Mucosa of descending colon (tissue), 3 donors: ENCODE data around the gene CERS6. TPM values are rescaled to one million over a fixed set of nuclear protein-coding genes. Genes with fewer than 3 reads are reported as not detected.

Source experiments
- ATAC-seq: fragments of 200-7000 bp; cut with Tn5 transposase; one replicate; pipeline ENCODE4 v1.9.1; 2020; ENCODE audit warnings: mild to moderate bottlenecking, moderate library complexity
- DNase-seq, 3 donors: peaks; one replicate each; pipeline ENCODE4 v3.0.0-alpha.2; 2020
- H3K36me3 ChIP-seq: fragments of 200-600 bp; one replicate; pipeline ENCODE4 v1.8.0; 2021; ENCODE audit warnings: low read depth, mild to moderate bottlenecking
- H3K4me1 ChIP-seq: fragments of 200-600 bp; one replicate; pipeline ENCODE4 v1.8.0; 2021; ENCODE audit warnings: low read depth, mild to moderate bottlenecking
- H3K4me3 ChIP-seq: fragments of 200-600 bp; one replicate; pipeline ENCODE4 v1.8.0; 2021; ENCODE audit warnings: mild to moderate bottlenecking
- H3K9me3 ChIP-seq: fragments of 200-600 bp; one replicate; pipeline ENCODE4 v1.8.0; 2021; ENCODE audit warnings: mild to moderate bottlenecking
- intact Hi-C, 2 donors: fragments of 100-400 bp; cut with DNase I in 1 of 2; cut with micrococcal nuclease in 1 of 2; formaldehyde crosslinking; loops; one replicate each; pipeline versions ENCODE4 v1.11.0 to v1.11.1; 2022; cut with DNase I, micrococcal nuclease
- total RNA-seq, 3 donors: library from RNA; stranded (reverse); fragmentation: NEBNext Ultra II Directional in 2 of 3; extraction: Animal tissue kit (Norgen Biotek cat#: 25700) in 2 of 3; gene quantifications; one replicate each; pipeline versions ENCODE4 v1.2.1 to v1.2.4, GENCODE V29; 2021 to 2023
- TF ChIP-seq, protein P1 (sequence below): fragments of 200-600 bp; IDR thresholded peaks from one replicate; pipeline ENCODE4 v1.8.0; 2022; ENCODE audit warnings: antibody characterized with exemption, mild to moderate bottlenecking
- donor health status: DM: no; HTN: no; CAD: no; lungs with moderate emphysema.
- donor health status: DM: no; HTN: no; CAD: no.
- donor health status: DM: no; HTN: yes; CAD: no.

CERS6 gene
- total RNA-seq, 3 donors from 2014 or later: 27.4 to 67.2 (median 65.0) TPM

DNA sequence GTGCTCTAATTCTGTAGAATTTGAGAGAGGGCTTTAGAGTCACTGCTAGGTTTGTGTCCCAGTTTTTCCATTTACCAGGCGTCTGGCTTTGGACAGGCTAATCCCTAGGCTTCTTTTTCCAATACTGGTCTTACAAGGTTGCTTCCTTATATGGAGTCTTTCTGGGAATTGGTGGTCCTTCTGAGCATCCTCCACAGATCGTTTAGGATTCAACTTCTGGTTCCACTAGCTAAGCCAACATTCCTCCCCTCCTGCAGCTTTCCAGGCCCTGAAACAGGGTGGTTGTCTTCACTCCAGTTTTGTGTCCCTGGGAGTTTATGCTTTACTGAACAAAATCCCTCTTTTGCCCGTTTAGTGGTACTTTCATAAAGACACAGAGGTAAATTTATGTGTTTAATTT lies 170.6 kb downstream of the CERS6 start:
- DNase-seq: no peak
- no peak overlapping the region for H3K4me3 ChIP-seq

DNA sequence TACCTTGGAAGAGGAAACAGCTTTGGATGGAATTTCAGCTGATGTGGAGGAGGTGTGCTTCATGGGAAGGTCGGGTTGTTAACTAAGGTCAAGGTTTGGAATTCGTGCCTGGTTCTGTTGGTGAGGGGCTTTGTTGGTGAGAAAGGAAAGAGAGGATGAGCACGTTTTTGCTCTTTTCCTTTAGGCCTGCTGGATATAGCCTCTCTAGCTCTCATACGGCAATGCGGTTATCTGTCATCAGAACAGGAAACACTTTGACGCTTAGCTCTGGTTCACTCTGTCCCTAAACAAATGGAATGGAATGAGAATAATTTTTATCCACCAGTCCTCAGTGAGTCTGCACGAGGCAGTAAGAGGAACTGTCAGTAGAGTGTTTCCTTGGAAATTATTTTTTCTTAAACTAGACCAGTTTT lies 176.6 kb downstream of the CERS6 start:
- intact Hi-C loops: no loop called here
- peak; percentile 41 for ATAC-seq
- no peak for DNase-seq

More for the DNA sequence above, 170.6 kb downstream of the CERS6 start:
- TF ChIP-seq, protein P1, sequence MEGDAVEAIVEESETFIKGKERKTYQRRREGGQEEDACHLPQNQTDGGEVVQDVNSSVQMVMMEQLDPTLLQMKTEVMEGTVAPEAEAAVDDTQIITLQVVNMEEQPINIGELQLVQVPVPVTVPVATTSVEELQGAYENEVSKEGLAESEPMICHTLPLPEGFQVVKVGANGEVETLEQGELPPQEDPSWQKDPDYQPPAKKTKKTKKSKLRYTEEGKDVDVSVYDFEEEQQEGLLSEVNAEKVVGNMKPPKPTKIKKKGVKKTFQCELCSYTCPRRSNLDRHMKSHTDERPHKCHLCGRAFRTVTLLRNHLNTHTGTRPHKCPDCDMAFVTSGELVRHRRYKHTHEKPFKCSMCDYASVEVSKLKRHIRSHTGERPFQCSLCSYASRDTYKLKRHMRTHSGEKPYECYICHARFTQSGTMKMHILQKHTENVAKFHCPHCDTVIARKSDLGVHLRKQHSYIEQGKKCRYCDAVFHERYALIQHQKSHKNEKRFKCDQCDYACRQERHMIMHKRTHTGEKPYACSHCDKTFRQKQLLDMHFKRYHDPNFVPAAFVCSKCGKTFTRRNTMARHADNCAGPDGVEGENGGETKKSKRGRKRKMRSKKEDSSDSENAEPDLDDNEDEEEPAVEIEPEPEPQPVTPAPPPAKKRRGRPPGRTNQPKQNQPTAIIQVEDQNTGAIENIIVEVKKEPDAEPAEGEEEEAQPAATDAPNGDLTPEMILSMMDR: no peak
- H3K4me1 ChIP-seq: peaks cover 12% of the 10 kb centered on the region
- no peaks in the 10 kb centered on the region for H3K9me3 ChIP-seq
- intact Hi-C loops: no loop called here
- H3K36me3 ChIP-seq: no peaks in the 10 kb centered on the region
- ATAC-seq: peak; percentile 19

DNA sequence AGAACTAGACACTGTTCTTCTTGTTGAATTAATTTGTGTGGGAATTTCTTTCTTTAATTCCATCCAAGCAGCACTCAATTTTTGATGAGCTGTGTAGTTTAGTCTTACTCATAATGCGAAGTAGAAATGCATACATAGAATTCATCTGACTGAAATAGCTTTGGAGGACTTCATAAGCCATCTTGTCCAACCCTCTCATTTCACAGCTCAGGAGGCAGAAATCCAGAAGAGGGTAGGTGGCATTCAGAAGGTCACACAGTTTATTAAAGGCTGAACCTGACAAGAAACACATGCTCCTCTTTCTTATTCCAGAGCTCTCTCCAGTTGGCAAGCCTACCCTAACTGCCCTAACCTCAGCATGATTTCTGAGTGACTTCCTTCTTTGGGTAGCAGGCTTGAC lies 177.1 kb downstream of the CERS6 start:
- DNase-seq (no peak), ATAC-seq (peak; percentile 8)
- H3K4me3 ChIP-seq: no peak overlapping the region
- H3K9me3 ChIP-seq: no peaks in the 10 kb centered on the region
- TF ChIP-seq, protein P1: no peak
- no peaks in the 10 kb centered on the region for H3K36me3 ChIP-seq
- H3K4me1 ChIP-seq: peaks cover 20% of the 10 kb centered on the region
- intact Hi-C loops: no loop called here

More for the DNA sequence above, 176.6 kb downstream of the CERS6 start:
- Histone ChIP-seq H3K4me3 (no peak overlapping the region), H3K4me1 (peaks cover 20% of the 10 kb centered on the region), H3K36me3 (no peaks in the 10 kb centered on the region), H3K9me3 (no peaks in the 10 kb centered on the region)
- TF ChIP-seq, protein P1: no peak

DNA sequence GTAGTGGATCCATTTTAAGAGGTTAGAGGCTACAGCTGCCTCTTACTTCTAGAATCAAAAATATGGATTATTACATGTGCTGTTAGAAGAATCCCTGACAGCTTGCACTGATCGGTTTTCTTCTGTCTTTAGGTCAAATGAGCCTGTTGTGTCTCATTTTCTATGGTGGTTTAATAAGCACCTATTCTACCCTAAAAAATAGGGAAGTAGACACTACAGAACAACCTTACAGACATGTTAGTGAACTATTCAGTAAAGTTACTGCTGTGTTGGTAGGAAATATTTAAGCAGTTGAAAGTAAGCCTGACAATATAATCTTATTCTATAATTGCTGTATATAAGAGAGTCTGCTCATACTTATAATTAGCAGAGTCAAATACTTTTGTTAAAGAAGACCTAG lies 177.8 kb downstream of the CERS6 start:
- peaks cover 25% of the 10 kb centered on the region for H3K4me1 ChIP-seq
- intact Hi-C loops: no loop called here
- no peak overlapping the region for H3K4me3 ChIP-seq
- no peaks in the 10 kb centered on the region for H3K9me3 ChIP-seq
- ATAC-seq: no peak
- DNase-seq: no peak
- TF ChIP-seq, protein P1: no peak
- no peaks in the 10 kb centered on the region for H3K36me3 ChIP-seq

DNA sequence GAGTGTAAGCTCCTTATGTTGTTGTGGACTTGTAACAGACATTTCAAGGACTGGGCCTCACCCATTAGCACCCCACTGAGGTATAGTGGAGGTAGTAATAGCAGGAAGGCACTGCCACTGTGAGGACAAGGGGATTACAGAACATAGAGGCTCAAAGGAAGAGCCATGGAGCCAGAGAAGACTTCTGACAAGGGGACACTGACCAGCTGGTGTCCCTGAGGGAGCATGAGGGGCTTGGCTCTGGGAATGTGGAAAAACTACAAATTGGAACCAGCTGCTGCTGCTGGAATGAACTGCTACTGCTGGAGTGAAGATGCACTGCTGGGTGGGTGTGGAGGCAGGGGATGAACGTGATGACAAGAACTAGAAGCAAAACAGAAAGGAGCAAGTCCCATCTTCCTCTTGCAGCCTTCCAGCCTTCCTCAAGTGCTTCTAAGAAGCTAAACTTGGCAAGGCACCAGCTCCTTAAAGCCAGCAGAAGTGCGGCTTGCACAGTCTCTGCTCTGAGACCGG lies 179.0 kb downstream of the CERS6 start:
- intact Hi-C loops: no loop called here
- H3K9me3 ChIP-seq: no peaks in the 10 kb centered on the region
- no peaks in the 10 kb centered on the region for H3K36me3 ChIP-seq
- H3K4me1 ChIP-seq: peaks cover 33% of the 10 kb centered on the region
- TF ChIP-seq, protein P1: no peak
- no peak overlapping the region for H3K4me3 ChIP-seq
- peak; percentile 52 for ATAC-seq
- DNase-seq: peak in 2 of 3 donors; percentile 37 to 73

DNA sequence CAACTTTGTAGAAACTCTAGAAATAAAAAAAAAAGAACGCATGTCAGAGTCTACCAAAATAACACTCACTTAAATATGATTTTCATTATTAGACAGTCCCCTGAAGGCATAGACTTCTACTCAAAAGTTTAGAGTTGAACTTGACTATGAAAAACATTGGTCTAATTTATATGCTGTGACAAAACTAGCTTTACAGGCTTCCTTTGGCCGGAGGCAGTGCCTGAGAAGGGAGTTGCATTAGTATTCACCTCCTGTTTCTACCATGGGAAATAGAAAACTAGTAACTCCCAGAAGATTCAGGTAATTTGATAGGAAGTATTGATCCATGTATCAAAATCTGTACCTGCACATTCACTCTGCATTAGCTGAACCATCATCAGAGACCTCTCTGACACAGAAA lies 182.9 kb downstream of the CERS6 start:
- Histone ChIP-seq H3K36me3 (no peaks in the 10 kb centered on the region), H3K4me1 (peaks cover 32% of the 10 kb centered on the region), H3K9me3 (no peaks in the 10 kb centered on the region), H3K4me3 (no peak overlapping the region)
- DNase-seq: no peak
- intact Hi-C loops: no loop called here
- TF ChIP-seq, protein P1: no peak
- ATAC-seq: no peak
